Epithelial cell of esophagus (primary cell): ENCODE measurements around the gene SLC39A2.
"Not testable (repeated sequence)": the region's sequence is repeated elsewhere in the genome, so short reads cannot be mapped to it uniquely, and the experiment has no call there.

Experiments
- DNase-seq: peaks from one replicate; pipeline ENCODE4 v3.0.0; 2010; ENCODE audit warnings: low read depth
- H3K4me3 ChIP-seq: 2 replicates; pipeline ENCODE4 v1.5.1; 2011; ENCODE audit warnings: mild to moderate bottlenecking, low read length, control low read depth
- CTCF ChIP-seq: IDR thresholded peaks from 2 replicates; pipeline ENCODE4 v1.5.1; 2011; ENCODE audit warnings: low read depth, mild to moderate bottlenecking, low read length, control low read depth, inconsistent platforms; ENCODE audit not compliant: insufficient read depth; ENCODE audit errors: missing control alignments

The SLC39A2 gene

DNA sequence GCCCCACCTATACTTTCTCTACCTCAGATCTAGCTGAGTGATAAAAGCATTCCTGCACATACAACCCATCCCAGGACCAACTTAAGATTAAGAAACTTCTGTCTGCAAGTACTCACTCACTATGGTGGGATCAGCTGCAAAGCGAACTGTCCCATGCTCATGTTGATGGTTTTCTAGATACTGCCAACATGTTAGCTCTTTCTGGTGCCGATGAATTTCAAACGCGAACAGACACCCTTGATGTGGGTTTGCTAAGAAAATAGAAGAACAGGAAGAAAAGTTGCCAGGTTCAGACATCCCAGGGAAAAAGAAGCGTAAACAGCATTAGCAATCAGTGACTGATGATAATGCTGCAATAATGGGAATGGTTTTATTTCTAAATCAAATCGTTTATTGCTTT, 1.5 kb upstream of the SLC39A2 start:
- DNase-seq: no peak

GRCh38 chr14:20998139-20998538, 954 bp upstream of the SLC39A2 start:
- H3K4me3 ChIP-seq: peak overlapping the region; percentile 2
- no peak for TF ChIP-seq CTCF
- DNase-seq: peak; percentile 71

More for the DNA sequence above, 1.5 kb upstream of the SLC39A2 start:
- H3K4me3 ChIP-seq: no peak overlapping the region
- no peak for TF ChIP-seq CTCF

- DNase-seq: no peak
- no peak for TF ChIP-seq CTCF
- H3K4me3 ChIP-seq: no peak overlapping the region
Observed at GRCh38 chr14:20999591-20999990, 498 bp downstream of the SLC39A2 start.

GRCh38 chr14:21001218-21001617, 2.1 kb downstream of the SLC39A2 start:
- no peak for TF ChIP-seq CTCF
- no peak for DNase-seq
- no peak overlapping the region for H3K4me3 ChIP-seq

DNA sequence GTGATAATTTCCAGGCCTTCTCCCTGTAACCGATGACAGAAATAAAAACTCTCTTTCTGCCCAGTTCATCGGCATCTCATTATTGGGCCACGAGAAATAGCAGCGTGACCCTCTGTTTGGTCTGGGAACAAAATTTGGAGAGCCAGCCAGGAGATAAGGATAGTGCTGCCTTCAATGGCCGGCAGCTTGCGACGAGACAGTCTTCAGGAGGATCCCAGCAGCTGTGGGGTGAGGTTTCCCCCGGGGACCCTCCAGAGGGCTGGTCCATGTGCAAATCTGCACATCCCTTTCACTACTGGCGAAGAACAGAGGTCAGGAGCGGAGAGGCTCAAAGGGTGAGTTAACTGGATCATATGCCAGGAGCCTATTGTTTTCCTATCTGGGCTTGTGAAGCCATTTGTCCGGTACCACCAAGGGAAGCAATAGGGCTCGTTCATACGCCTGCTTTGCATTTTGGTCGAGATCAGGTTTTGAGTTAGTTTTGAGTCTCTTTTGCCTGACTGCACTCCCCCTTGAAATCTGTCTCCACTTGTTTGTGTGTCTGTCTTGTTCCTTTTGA, 4.8 kb downstream of the SLC39A2 start:
- TF ChIP-seq CTCF: no peak
- H3K4me3 ChIP-seq: no peak overlapping the region
- no peak for DNase-seq

- DNase-seq, H3K4me3 ChIP-seq: not testable (repeated sequence)
Observed at GRCh38 chr14:21009721-21010120, 10.6 kb downstream of the SLC39A2 start.

GRCh38 chr14:21011136-21011535, 12.0 kb downstream of the SLC39A2 start:
- H3K4me3 ChIP-seq: no peak overlapping the region
- DNase-seq: no peak
- TF ChIP-seq CTCF: no peak
